H9 (cell line): Measurements from ENCODE around the gene TTLL12. TPM values are rescaled to one million over a fixed set of nuclear protein-coding genes. Genes with fewer than 3 reads are reported as not detected.
A peak's percentile ranks its signal among the peaks of the same experiment; 100 is the strongest.

Experiments
- DNase-seq: peaks from one replicate; pipeline ENCODE4 v3.0.0-alpha.2; 2017
- H2AFZ ChIP-seq: one replicate; pipeline ENCODE4 v1.6.1; 2013; ENCODE audit warnings: mild to moderate bottlenecking, low read length, control low read depth, moderate library complexity
- H2AK5ac ChIP-seq: 2 replicates; pipeline ENCODE4 v1.6.1; 2013; ENCODE audit warnings: low read length, control low read depth, mixed read lengths; ENCODE audit not compliant: insufficient read length
- H2BK120ac ChIP-seq: one replicate; pipeline ENCODE4 v1.6.1; 2013; ENCODE audit warnings: low read depth, mild to moderate bottlenecking, low read length, control low read depth, inconsistent platforms; ENCODE audit not compliant: poor library complexity, severe bottlenecking
- H2BK12ac ChIP-seq: 2 replicates; pipeline ENCODE4 v1.6.1; 2013; ENCODE audit warnings: low read length, control low read depth, mixed read lengths, low read depth; ENCODE audit not compliant: insufficient read length
- H2BK15ac ChIP-seq: 2 replicates; pipeline ENCODE4 v1.6.1; 2013; ENCODE audit warnings: low read depth, low read length, control low read depth
- H2BK20ac ChIP-seq: one replicate; pipeline ENCODE4 v1.6.1; 2013; ENCODE audit warnings: low read depth, mild to moderate bottlenecking, low read length, control low read depth, inconsistent platforms; ENCODE audit not compliant: poor library complexity, severe bottlenecking
- H2BK5ac ChIP-seq: 2 replicates; pipeline ENCODE4 v1.6.1; 2013; ENCODE audit warnings: low read length, control low read depth, mixed read lengths; ENCODE audit not compliant: insufficient read length
- H3K14ac ChIP-seq: 2 replicates; pipeline ENCODE4 v1.6.1; 2013; ENCODE audit warnings: low read length, control low read depth; ENCODE audit not compliant: insufficient read depth
- H3K18ac ChIP-seq: 2 replicates; pipeline ENCODE4 v1.6.1; 2013; ENCODE audit warnings: low read depth, mild to moderate bottlenecking, mixed read lengths, low read length, control low read depth; ENCODE audit not compliant: insufficient read length
- H3K23ac ChIP-seq: 2 replicates; pipeline ENCODE4 v1.6.1; 2013; ENCODE audit warnings: low read length, control low read depth, mixed read lengths, low read depth; ENCODE audit not compliant: insufficient read length
- H3K23me2 ChIP-seq: 2 replicates; pipeline ENCODE4 v1.6.1; 2013; ENCODE audit warnings: low read depth, mild to moderate bottlenecking, mixed read lengths, low read length, control low read depth; ENCODE audit not compliant: insufficient read length, poor library complexity, severe bottlenecking
- H3K27ac ChIP-seq: 2 replicates; pipeline ENCODE4 v1.5.1; 2013; ENCODE audit warnings: low read length, control low read depth, mixed read lengths, low read depth; ENCODE audit not compliant: insufficient read length
- H3K27me3 ChIP-seq: 2 replicates; pipeline ENCODE4 v1.6.1; 2013; ENCODE audit warnings: low read length, control low read depth, inconsistent platforms; ENCODE audit not compliant: insufficient read depth
- H3K4ac ChIP-seq: 2 replicates; pipeline ENCODE4 v1.6.1; 2013; ENCODE audit warnings: low read depth, mild to moderate bottlenecking, control low read depth, inconsistent platforms, low read length, moderate library complexity
- H3K4me1 ChIP-seq: 2 replicates; pipeline ENCODE4 v1.6.1; 2013; ENCODE audit warnings: low read length, control low read depth, inconsistent platforms; ENCODE audit not compliant: insufficient read depth
- H3K4me2 ChIP-seq: 2 replicates; pipeline ENCODE4 v1.6.1; 2013; ENCODE audit warnings: low read length, control low read depth, mixed read lengths; ENCODE audit not compliant: insufficient read length, insufficient read depth
- H3K56ac ChIP-seq: 2 replicates; pipeline ENCODE4 v1.6.1; 2013; ENCODE audit warnings: low read depth, mild to moderate bottlenecking, mixed read lengths, low read length, control low read depth; ENCODE audit not compliant: insufficient read length
- H3K79me1 ChIP-seq: 2 replicates; pipeline ENCODE4 v1.6.1; 2013; ENCODE audit warnings: low read depth, mild to moderate bottlenecking, moderate library complexity, low read length, control low read depth, inconsistent platforms; ENCODE audit not compliant: insufficient read depth, poor library complexity, severe bottlenecking
- H3K79me2 ChIP-seq: 2 replicates; pipeline ENCODE4 v1.6.1; 2013; ENCODE audit warnings: low read length, control low read depth, inconsistent platforms; ENCODE audit not compliant: insufficient read depth
- H3K9ac ChIP-seq: 2 replicates; pipeline ENCODE4 v1.6.1; 2013; ENCODE audit warnings: low read length, control low read depth, mixed read lengths; ENCODE audit not compliant: insufficient read length; ENCODE audit errors: extremely low read depth
- H3K9me3 ChIP-seq: one replicate; pipeline ENCODE4 v1.6.1; 2013; ENCODE audit warnings: low read depth, low read length, inconsistent platforms; ENCODE audit not compliant: control insufficient read depth
- H3T11ph ChIP-seq: one replicate; pipeline ENCODE4 v1.6.1; 2013; ENCODE audit warnings: mild to moderate bottlenecking, low read length, control low read depth, inconsistent platforms
- H4K20me1 ChIP-seq: one replicate; pipeline ENCODE4 v1.6.1; 2013; ENCODE audit not compliant: control insufficient read depth, insufficient read length, insufficient read depth
- H4K5ac ChIP-seq: 2 replicates; pipeline ENCODE4 v1.6.1; 2013; ENCODE audit warnings: low read depth, mild to moderate bottlenecking, mixed read lengths, low read length, control low read depth; ENCODE audit not compliant: insufficient read length
- H4K8ac ChIP-seq: replicated peaks from 2 replicates; pipeline ENCODE4 v1.6.1; 2013; ENCODE audit warnings: low read length, control low read depth, mixed read lengths, low read depth; ENCODE audit not compliant: insufficient read length
- H4K91ac ChIP-seq: 2 replicates; pipeline ENCODE4 v1.6.1; 2013; ENCODE audit warnings: low read depth, mild to moderate bottlenecking, moderate library complexity, mixed read lengths, low read length, control low read depth; ENCODE audit not compliant: insufficient read length
- H3K27ac Mint-ChIP-seq, 3 experiments: 2 replicates in 2 of 3; 3 replicates in 1 of 3; pipeline ENCODE4 v1.8.0; 2020 to 2021; ENCODE audit warnings: mixed read lengths in 3 of 3, mild to moderate bottlenecking in 1 of 3, moderate library complexity in 1 of 3
- H3K27me3 Mint-ChIP-seq: 2 replicates; pipeline ENCODE4 v1.8.0; 2021; ENCODE audit warnings: low read depth, mild to moderate bottlenecking, moderate library complexity, mixed read lengths
- H3K36me3 Mint-ChIP-seq, 3 experiments: 2 replicates in 2 of 3; 3 replicates in 1 of 3; pipeline ENCODE4 v1.8.0; 2020 to 2021; ENCODE audit warnings: low read depth in 3 of 3, mixed read lengths in 3 of 3; ENCODE audit not compliant: insufficient read depth in 1 of 3
- H3K4me1 Mint-ChIP-seq, 2 experiments: 2 replicates each; pipeline ENCODE4 v1.8.0; 2020; ENCODE audit warnings: mixed read lengths in 2 of 2
- H3K4me3 Mint-ChIP-seq, 2 experiments: 2 replicates in 1 of 2; 3 replicates in 1 of 2; pipeline ENCODE4 v1.8.0; 2020 to 2021; ENCODE audit warnings: mild to moderate bottlenecking in 2 of 2, mixed read lengths in 2 of 2, moderate library complexity in 1 of 2
- H3K9me3 Mint-ChIP-seq, 2 experiments: 2 replicates in 1 of 2; 3 replicates in 1 of 2; pipeline ENCODE4 v1.8.0; 2020; ENCODE audit warnings: mild to moderate bottlenecking in 2 of 2, mixed read lengths in 2 of 2, moderate library complexity in 1 of 2
- WGBS: extraction: QIAGEN DNeasy Blood & Tissue Kit; methylation state at CpG from one replicate; pipeline ENCODE4 v1.1.7; 2013; ENCODE audit warnings: missing lambda C conversion rate, low lambda C conversion rate, mixed read lengths; ENCODE audit not compliant: insufficient read length; ENCODE audit errors: extremely low coverage; 5-methylcytosine and 5-hydroxymethylcytosine counted together
- total RNA-seq: library from RNA; stranded (reverse); gene quantifications from 2 replicates; pipeline ENCODE4 v1.2.1, GENCODE V29; 2021
- TF ChIP-seq, protein P1 (sequence below): fragments of 200-600 bp; sonication (generic); conservative IDR thresholded peaks from 3 replicates; pipeline ENCODE4 v1.8.0; 2021; ENCODE audit warnings: antibody characterized with exemption, mild to moderate bottlenecking

TTLL12 gene
- total RNA-seq, 1 experiment from 2014 or later = 89.6 TPM

DNA sequence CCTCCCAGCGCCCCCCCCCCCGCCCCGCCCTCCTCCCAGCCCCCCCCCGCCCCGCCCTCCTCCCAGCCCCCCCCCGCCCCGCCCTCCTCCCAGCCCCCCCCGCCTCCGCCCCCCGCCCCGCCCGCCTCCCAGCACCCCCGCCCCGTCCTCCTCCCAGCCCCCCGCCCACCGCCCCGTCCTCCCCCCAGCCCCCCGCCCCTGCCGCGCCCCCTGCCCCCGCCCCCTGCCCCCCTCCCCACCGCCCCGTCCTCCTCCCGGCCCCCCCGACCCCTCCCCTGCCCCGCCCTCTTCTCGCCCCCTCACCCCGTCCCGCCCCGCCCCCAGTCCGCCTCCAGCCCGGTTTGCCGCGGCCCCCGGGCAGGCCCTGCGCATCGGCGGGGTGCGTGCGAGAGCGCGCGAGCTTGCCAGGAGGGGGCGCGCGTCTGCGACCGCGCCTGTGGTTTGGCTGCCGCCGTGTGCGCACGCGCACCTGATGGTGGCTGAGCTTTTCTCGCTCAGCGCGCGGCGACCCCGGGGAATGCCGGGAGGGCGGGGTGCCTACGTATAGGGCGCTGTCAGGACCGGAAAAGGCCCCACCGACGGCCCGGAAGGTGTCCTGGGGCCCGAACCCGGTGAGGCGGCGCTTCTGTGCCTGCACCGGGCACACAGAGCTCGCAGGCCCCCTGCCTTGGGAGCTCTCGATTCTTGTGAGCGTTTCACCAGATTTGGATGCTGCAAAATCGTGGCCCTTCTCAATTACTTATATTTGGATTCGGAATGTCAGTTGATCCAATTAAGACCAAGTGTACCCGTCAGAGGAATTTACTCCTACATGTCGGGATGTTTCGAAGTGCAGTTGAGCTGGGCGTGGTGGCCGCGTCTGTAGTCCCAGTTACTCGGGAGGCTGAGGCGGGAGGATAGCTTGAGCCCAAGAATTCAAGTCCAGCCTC lies 501 bp upstream of the TTLL12 start:
- H3K79me1 ChIP-seq = no peaks in the 10 kb centered on the region
- peak overlapping the region; percentile 65 to 74 for H3K4me3 Mint-ChIP-seq

More for the DNA sequence above, 501 bp upstream of the TTLL12 start:
- Histone ChIP-seq H2BK120ac (no peak overlapping the region), H2BK15ac (no peak overlapping the region), H3K23ac (no peak overlapping the region), H3K14ac (no peak overlapping the region), H4K5ac (no peak overlapping the region), H3K23me2 (peaks cover 13% of the 10 kb centered on the region), H2AFZ (no peak overlapping the region), H4K20me1 (no peaks in the 10 kb centered on the region), H3K4me1 (peaks cover 8% of the 10 kb centered on the region; the same call in 1 of the 2 replicates), H3K4me2 (no peak overlapping the region), H3K79me2 (peaks cover 7% of the 10 kb centered on the region), H3K4ac (no peak overlapping the region), H2BK5ac (no peak overlapping the region), H3K27me3 (no peaks in the 10 kb centered on the region), H3K9me3 (no peaks in the 10 kb centered on the region), H3K27ac (no peak overlapping the region), H3K9ac (peak overlapping the region; percentile 28), H4K91ac (no peak overlapping the region), H2AK5ac (no peak overlapping the region), H3K56ac (no peak overlapping the region), H2BK12ac (no peak overlapping the region), H4K8ac (no peak overlapping the region), H3K18ac (peak overlapping the region; percentile 22), H2BK20ac (no peak overlapping the region), H3T11ph (no peak overlapping the region)
- TF ChIP-seq, protein P1, sequence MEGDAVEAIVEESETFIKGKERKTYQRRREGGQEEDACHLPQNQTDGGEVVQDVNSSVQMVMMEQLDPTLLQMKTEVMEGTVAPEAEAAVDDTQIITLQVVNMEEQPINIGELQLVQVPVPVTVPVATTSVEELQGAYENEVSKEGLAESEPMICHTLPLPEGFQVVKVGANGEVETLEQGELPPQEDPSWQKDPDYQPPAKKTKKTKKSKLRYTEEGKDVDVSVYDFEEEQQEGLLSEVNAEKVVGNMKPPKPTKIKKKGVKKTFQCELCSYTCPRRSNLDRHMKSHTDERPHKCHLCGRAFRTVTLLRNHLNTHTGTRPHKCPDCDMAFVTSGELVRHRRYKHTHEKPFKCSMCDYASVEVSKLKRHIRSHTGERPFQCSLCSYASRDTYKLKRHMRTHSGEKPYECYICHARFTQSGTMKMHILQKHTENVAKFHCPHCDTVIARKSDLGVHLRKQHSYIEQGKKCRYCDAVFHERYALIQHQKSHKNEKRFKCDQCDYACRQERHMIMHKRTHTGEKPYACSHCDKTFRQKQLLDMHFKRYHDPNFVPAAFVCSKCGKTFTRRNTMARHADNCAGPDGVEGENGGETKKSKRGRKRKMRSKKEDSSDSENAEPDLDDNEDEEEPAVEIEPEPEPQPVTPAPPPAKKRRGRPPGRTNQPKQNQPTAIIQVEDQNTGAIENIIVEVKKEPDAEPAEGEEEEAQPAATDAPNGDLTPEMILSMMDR = peak; percentile 83
- Mint-ChIP-seq H3K9me3 (no peaks in the 10 kb centered on the region; a peak in 2 of 5 replicates), H3K36me3 (peaks cover 3 to 15% (median 9%) of the 10 kb centered on the region in 3 experiments; a peak in 6 of 7 replicates), H3K4me1 (peaks cover 21 to 25% of the 10 kb centered on the region in 2 experiments), H3K27me3 (peaks cover 6% of the 10 kb centered on the region), H3K27ac (peak overlapping the region in 2 of 3 experiments; percentile 75 to 90; a peak in 3 of 7 replicates)
- no CpG with 5 or more reads among the region's 86 CpGs for WGBS
- peak; percentile 97 for DNase-seq
